Stimulated activated CD4-positive, alpha-beta T cell treated with anti-CD3 and anti-CD28 coated beads, Interleukin-12 subunit alpha, Interleukin-12 subunit beta, amount 100 ng/mL, for 4 hours (primary cell): ENCODE measurements around the gene SSBP4.
A peak's percentile ranks its signal among the peaks of the same experiment; 100 is the strongest.
"Not testable (repeated sequence)": the region's sequence is repeated elsewhere in the genome, so short reads cannot be mapped to it uniquely, and the experiment has no call there.

Experiments
- DNase-seq: peaks from one replicate; pipeline ENCODE4 v3.0.0-alpha.2; 2020

The SSBP4 gene

GRCh38 chr19:18396471-18397241, 22.5 kb upstream of the SSBP4 start:
- no peak for DNase-seq

GRCh38 chr19:18397242-18398202, 21.7 kb upstream of the SSBP4 start, which contains the start of gene LRRC25:
Gene LRRC25 (minus strand): TSS chr19:18397622. CDS start chr19:18396963, 659 bp downstream.
- no peak for DNase-seq

- no peak for DNase-seq
Observed at GRCh38 chr19:18399008-18399407, 20.2 kb upstream of the SSBP4 start.

GRCh38 chr19:18401580-18402112, 17.6 kb upstream of the SSBP4 start:
- no peak for DNase-seq

GRCh38 chr19:18402455-18403248, 16.5 kb upstream of the SSBP4 start:
- not testable (repeated sequence) for DNase-seq

- not testable (repeated sequence) for DNase-seq
Observed at GRCh38 chr19:18405754-18406153, 13.4 kb upstream of the SSBP4 start.

GRCh38 chr19:18406749-18407148, 12.4 kb upstream of the SSBP4 start:
- DNase-seq: no peak

- DNase-seq: no peak
Observed at GRCh38 chr19:18408053-18408476, 11.1 kb upstream of the SSBP4 start.

GRCh38 chr19:18412610-18413239, 6.5 kb upstream of the SSBP4 start:
- no peak for DNase-seq

GRCh38 chr19:18414504-18415177, 4.6 kb upstream of the SSBP4 start:
- no peak for DNase-seq

- DNase-seq: no peak
Observed at GRCh38 chr19:18415178-18415867, 3.9 kb upstream of the SSBP4 start.

- DNase-seq: peak; percentile 50
Observed at GRCh38 chr19:18416778-18417249, 2.4 kb upstream of the SSBP4 start.

GRCh38 chr19:18417250-18418028, 1.8 kb upstream of the SSBP4 start:
- no peak for DNase-seq

GRCh38 chr19:18418029-18418482, 1.1 kb upstream of the SSBP4 start:
- DNase-seq: no peak

GRCh38 chr19:18418483-18419194, 559 bp upstream of the SSBP4 start:
- no peak for DNase-seq

- DNase-seq: no peak
Observed at GRCh38 chr19:18419699-18420460, 682 bp downstream of the SSBP4 start.

GRCh38 chr19:18420930-18421329, 1.7 kb downstream of the SSBP4 start:
- DNase-seq: no peak

- no peak for DNase-seq
Observed at GRCh38 chr19:18421371-18421959, 2.3 kb downstream of the SSBP4 start.
